ENCODE results near the gene STRA6. TPM values are rescaled to one million over a fixed set of nuclear protein-coding genes. Genes with fewer than 3 reads are reported as not detected.

The STRA6 gene
- total RNA-seq, 3 donors from 2014 or later: 0.98 to 1.0 TPM; not detected in 1

- TF ChIP-seq POLR2AphosphoS5 (IDR thresholded peaks at IDR 0.05): no peak
- TF ChIP-seq POLR2A (IDR thresholded peaks at IDR 0.05): no peak
- no peak for TF ChIP-seq CTCF (IDR thresholded peaks at IDR 0.05)
- H3K36me3 ChIP-seq: no peaks in the 10 kb centered on the region
- no peak for DNase-seq (ENCODE audit: low spot score in 2 of 2)
- H3K27ac ChIP-seq: no peak overlapping the region
- H3K27me3 ChIP-seq: no peaks in the 10 kb centered on the region
- no peaks in the 10 kb centered on the region for H3K9me3 ChIP-seq
- H3K4me3 ChIP-seq: no peak overlapping the region
- intact Hi-C loops (cut with DNase I; ENCODE audit: low total_unique reads): loop anchor here (1.0 kb wide), 1 partner anchor 26 kb away; no protein-coding TSS in a partner anchor
- no peaks in the 10 kb centered on the region for H3K4me1 ChIP-seq
Observed at GRCh38 chr15:74157868-74158827, 44.4 kb downstream of the STRA6 start.

- Histone ChIP-seq H3K9me3 (no peaks in the 10 kb centered on the region), H3K4me3 (no peak overlapping the region), H3K36me3 (no peaks in the 10 kb centered on the region), H3K27me3 (no peaks in the 10 kb centered on the region), H3K27ac (peak overlapping the region in 1 of 2 donors; percentile 27), H3K4me1 (no peaks in the 10 kb centered on the region)
- intact Hi-C loops (cut with DNase I; ENCODE audit: low total_unique reads): loop anchor here (1.0 kb wide), 1 partner anchor 27 kb away; no protein-coding TSS in a partner anchor
- no peak for DNase-seq (ENCODE audit: low spot score in 2 of 2)
- no peak for TF ChIP-seq POLR2AphosphoS5 (IDR thresholded peaks at IDR 0.05)
- no peak for TF ChIP-seq POLR2A (IDR thresholded peaks at IDR 0.05)
- no peak for TF ChIP-seq CTCF (IDR thresholded peaks at IDR 0.05)
Observed at GRCh38 chr15:74156678-74157411, 45.7 kb downstream of the STRA6 start.

GRCh38 chr15:74155766-74156417, 46.7 kb downstream of the STRA6 start:
- Histone ChIP-seq H3K9me3 (no peaks in the 10 kb centered on the region), H3K4me3 (no peak overlapping the region), H3K27ac (no peak overlapping the region), H3K36me3 (no peaks in the 10 kb centered on the region), H3K4me1 (no peaks in the 10 kb centered on the region), H3K27me3 (no peaks in the 10 kb centered on the region)
- DNase-seq (ENCODE audit: low spot score in 2 of 2): no peak
- intact Hi-C loops (cut with DNase I; ENCODE audit: low total_unique reads): no loop called here
- no peak for TF ChIP-seq CTCF (IDR thresholded peaks at IDR 0.05)
- no peak for TF ChIP-seq POLR2AphosphoS5 (IDR thresholded peaks at IDR 0.05)
- TF ChIP-seq POLR2A (IDR thresholded peaks at IDR 0.05): no peak

- no peak for DNase-seq (ENCODE audit: low spot score in 2 of 2)
- no peaks in the 10 kb centered on the region for H3K27me3 ChIP-seq
- no peak overlapping the region for H3K27ac ChIP-seq
- H3K9me3 ChIP-seq: peaks cover 5 to 16% of the 10 kb centered on the region in 2 donors
- H3K36me3 ChIP-seq: no peaks in the 10 kb centered on the region
- H3K4me3 ChIP-seq: no peak overlapping the region
- no peak for TF ChIP-seq POLR2A (IDR thresholded peaks at IDR 0.05)
- TF ChIP-seq CTCF (IDR thresholded peaks at IDR 0.05): no peak
- no peak for TF ChIP-seq POLR2AphosphoS5 (IDR thresholded peaks at IDR 0.05)
- H3K4me1 ChIP-seq: no peaks in the 10 kb centered on the region
- intact Hi-C loops (cut with DNase I; ENCODE audit: low total_unique reads): no loop called here
Observed at GRCh38 chr15:74147051-74147450, 55.5 kb downstream of the STRA6 start.

Data from breast epithelium (tissue), 4 donors.